ENCODE data around the gene CHRNB1.
"Not testable (repeated sequence)": the region's sequence is repeated elsewhere in the genome, so short reads cannot be mapped to it uniquely, and the experiment has no call there.

Gene CHRNB1

DNA sequence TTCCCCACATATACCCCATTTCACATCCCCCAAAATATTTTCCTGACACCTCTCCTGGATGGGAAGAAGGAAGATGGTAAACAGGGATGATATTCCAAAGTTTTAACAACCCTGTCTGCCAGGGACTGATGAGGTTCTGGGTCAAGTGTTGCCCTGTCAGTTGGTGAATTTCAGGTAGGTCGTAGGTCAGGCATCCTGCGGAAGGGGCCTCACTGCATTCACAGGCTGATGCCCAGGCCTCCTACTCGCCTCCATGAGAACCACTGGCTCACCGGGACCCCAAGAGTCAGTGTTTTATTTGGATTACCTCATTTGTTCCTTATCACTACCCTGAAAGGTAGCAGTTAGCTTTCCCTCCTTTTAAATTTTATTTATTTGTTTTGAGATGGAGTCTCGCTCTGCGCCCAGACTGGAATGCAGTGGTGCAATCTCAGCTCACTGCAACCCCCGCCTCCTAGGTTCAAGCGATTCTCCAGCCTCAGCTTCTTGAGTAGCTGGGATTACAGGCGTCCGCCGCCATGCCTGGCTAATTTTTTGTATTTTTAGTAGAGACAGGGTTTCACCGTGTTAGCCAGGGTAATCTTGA, 24.0 kb downstream of the CHRNB1 start:
- no peak for DNase-seq

DNA sequence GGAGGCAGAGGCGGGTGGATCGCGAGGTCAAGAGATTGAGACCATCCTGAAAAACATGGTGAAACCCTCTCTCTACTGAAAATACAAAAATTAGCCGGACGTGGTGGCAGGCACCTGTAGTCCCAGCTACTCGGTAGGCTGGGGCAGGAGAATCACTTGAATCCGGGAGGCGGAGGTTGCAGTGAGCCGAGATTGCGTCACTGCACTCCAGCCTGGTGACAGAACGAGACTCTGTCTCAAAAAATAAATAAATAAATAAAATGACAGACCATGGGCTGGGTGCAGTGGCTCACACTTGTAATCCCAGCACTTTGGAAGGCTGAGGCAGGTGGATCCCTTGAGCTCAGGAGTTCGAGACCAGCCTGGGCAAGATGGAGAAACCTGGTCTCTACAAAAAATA, 25.0 kb downstream of the CHRNB1 start:
- not testable (repeated sequence) for DNase-seq

- not testable (repeated sequence) for DNase-seq
These were observed 25.7 kb downstream of the CHRNB1 start for GRCh38 chr17:7470457-7470973.

DNA sequence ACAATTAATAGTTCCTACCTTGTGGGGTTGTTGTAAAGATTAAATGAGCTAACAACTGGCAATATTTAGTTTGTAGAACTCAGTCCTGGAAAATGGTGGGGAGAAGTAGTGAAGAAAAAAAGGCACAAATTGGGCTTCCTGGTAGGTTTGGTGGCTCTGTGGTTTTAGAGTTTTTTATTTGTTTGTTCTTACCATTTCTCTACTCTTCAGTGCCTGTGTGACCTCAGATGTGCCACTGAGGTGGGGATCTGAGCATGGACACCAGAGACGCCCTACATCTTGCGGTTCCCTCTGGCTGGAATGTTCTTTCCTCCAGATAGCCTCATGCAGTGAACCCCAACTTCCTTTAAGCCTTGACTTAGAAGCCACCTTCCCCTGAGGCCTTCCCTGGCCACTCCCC, 26.9 kb downstream of the CHRNB1 start:
- no peak for DNase-seq

DNA sequence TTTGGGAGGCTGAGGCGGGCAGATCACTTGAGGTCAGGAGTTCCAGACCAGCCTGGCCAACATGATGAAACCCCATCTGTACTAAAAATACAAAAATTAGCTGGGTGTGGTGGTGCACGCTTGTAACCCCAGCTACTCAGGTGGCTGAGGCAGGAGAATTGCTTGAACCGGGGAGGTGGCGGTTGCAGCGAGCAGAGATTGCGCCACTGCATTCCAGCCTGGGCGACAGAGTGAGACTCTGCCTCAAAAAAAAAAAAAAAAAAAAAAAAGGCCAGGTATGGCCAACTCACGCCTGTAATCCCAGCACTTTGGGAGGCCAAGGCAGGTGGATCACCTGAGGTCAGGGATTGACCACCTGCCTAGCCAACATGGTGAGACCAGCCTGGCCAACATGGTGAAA, 29.9 kb downstream of the CHRNB1 start:
- not testable (repeated sequence) for DNase-seq

GRCh38 chr17:7475764-7476422, 31.0 kb downstream of the CHRNB1 start:
- DNase-seq = no peak

- no peak for DNase-seq
These were observed 31.6 kb downstream of the CHRNB1 start for GRCh38 chr17:7476494-7476893.

DNA sequence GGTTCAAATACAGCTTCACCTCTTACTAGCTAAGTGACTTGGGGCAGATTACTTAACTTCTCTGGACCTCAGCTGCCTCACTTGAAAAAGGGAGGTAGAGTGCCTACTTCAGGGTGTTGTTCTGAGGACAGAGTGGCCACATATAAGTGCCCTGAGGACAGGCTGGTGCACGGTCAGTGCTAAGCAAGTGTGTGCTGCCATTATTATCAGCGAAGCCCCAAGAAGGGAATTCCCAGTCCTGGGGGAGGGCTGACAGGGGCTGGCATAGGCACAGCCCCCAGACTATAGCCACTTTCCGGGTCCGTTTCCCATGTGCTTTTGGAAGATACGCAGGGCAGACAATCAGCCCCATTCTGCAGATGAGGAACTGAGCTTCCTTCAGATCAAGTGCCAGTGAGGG, 32.1 kb downstream of the CHRNB1 start:
- DNase-seq = no peak

- peak; percentile 40 for DNase-seq
These were observed 32.8 kb downstream of the CHRNB1 start for GRCh38 chr17:7477392-7478275.

- DNase-seq = peak; percentile 56
These were observed 33.7 kb downstream of the CHRNB1 start for GRCh38 chr17:7478276-7479212.

DNA sequence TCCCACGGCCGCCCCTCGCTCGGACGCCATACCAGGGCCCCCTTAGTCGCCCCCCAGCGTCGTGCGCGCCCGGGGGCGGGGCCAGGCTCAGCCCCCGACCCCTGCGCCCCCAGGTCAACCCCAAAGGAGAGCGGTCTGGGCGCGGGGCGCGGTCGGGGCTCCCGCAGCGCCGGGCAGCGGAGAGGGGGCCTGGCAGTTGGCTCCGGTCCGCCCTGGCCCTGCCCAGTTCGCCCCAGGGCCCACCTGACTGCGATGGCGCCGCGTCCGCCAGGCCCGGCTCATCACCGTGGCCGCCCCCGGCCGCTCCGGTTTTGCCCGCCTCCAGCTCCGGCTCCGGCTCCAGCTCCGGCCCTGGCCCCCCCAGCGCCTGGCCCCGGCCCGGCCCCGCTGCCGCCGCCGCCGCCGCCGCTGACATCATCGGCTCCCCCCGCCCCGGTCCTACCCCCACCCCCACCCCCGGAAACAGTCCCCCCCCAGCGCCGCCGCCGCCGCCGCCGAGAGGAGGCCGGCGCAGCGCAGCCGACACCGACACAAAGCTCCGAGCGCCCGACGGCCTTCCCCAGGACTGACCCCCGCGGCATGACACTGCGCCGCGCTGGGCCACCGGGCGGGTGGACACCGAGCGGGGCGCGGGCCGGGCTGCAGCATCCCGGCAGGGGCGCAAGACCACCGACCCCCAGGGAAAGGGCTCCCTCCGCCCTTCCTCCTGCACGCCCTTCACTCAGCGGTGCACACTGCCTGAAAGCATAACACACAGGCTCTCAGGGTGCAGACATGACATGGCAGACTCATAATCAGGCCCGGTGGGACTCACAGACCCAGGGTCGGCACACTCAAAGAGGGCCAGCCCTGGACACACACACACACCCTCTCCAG, 34.6 kb downstream of the CHRNB1 start, which contains the start of gene ZBTB4:
Gene ZBTB4 (minus strand): TSS at position 419 of the 876 bp plus-strand sequence. CDS start 12,830 bp downstream, outside the sequence.
- DNase-seq = peak; percentile 66

- no peak for DNase-seq
These were observed 35.2 kb downstream of the CHRNB1 start for GRCh38 chr17:7480089-7480384.

DNA sequence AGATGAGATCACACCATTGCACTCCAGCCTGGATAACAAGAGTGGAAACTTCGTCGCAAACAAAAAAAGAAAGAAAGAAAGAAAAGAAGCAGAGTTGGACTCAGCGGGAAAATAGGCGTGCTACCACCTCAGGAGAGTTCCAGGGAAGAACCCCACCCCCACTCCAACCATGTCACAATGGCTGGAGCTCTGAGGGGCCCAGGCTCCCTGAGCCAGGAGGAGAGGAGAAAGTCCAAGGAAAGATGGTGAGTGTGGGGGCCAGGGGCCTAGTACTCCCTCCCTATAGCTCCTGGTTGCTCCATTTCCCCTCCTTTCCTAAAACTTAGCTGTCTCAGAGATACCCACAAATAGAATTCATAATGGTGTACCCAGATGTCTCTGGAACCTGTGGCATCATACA, 36.4 kb downstream of the CHRNB1 start, which contains the start of gene SLC35G6:
Gene SLC35G6 (plus strand): TSS at position 172 of the 400 bp plus-strand sequence. CDS start 71 bp downstream, at position 243.
- not testable (repeated sequence) for DNase-seq

DNA sequence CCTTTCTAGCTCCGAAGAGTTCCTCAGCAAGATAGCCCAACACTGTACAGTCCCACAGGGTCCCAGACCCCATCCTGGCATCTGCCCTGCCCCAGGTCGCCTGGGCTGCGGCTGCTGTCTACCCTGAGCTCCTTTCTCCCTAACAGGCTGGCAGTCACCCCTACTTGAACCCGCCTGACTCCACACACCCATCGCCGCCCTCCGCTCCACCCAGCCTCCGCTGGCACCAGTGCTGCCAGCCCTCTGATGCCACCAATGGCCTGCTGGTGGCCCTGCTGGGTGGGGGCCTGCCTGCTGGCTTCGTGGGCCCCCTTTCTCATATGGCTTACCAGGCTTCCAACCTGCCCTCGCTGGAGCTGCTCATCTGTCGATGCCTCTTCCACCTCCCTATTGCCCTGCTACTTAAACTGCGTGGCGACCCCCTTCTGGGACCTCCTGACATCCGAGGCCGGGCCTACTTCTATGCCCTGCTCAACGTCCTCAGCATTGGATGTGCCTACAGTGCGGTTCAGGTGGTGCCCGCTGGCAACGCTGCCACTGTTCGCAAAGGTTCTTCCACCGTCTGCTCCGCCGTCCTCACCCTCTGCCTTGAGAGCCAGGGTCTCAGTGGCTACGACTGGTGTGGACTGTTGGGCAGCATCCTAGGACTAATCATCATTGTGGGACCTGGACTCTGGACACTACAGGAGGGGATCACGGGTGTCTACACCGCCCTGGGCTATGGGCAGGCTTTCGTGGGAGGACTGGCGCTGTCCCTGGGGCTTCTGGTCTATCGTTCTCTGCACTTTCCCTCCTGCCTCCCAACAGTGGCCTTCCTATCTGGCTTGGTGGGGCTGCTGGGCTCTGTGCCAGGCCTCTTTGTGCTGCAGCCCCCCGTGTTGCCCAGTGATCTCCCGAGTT, 37.2 kb downstream of the CHRNB1 start:
- not testable (repeated sequence) for DNase-seq

DNA sequence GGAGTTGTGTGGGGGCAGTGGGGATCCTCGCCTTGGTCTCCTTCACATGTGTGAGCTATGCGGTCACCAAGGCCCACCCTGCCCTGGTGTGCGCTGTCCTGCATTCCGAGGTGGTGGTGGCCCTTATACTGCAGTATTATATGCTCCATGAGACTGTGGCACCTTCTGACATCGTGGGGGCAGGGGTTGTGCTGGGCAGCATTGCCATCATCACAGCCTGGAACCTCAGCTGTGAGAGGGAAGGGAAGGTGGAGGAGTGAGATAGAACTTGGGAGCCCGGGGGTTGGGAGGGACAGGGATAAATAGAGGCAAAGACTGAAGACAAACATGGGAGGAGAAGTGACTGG, 37.9 kb downstream of the CHRNB1 start:
- DNase-seq = not testable (repeated sequence)

GRCh38 chr17:7483255-7484066, 38.6 kb downstream of the CHRNB1 start:
- DNase-seq = peak; percentile 96

- peak; percentile 96 for DNase-seq
These were observed 39.4 kb downstream of the CHRNB1 start, which contains the start of gene POLR2A for GRCh38 chr17:7484067-7484918. Gene POLR2A (plus strand): TSS chr17:7484366.

GRCh38 chr17:7484919-7485377, 40.1 kb downstream of the CHRNB1 start:
- DNase-seq = no peak
